A549 (cell line): ENCODE data around the gene IGFBP4. TPM values are rescaled to one million over a fixed set of nuclear protein-coding genes. Genes with fewer than 3 reads are reported as not detected.
A peak's percentile ranks its signal among the peaks of the same experiment; 100 is the strongest.

ENCODE experiments used
- ATAC-seq, 2 experiments: fragments of 200-7000 bp in 1 of 2; fragments of >200 bp in 1 of 2; cut with Nextera tagmentation in 1 of 2; cut with Tn5 transposase in 1 of 2; 3 replicates each; pipeline versions ENCODE4 v1.8.0 to v1.9.1; 2018 to 2020; ENCODE audit warnings: mild to moderate bottlenecking in 1 of 2, moderate library complexity in 1 of 2
- CTCF ChIA-PET: fragments of 300-600 bp; sonication (Branson Sonifier 250); formaldehyde crosslinking; extraction: SDS; loops from one replicate; lab custom pipeline; 2021; ENCODE audit warnings: antibody characterized with exemption, inconsistent platforms; lab: Yijun Ruan, JAX
- POLR2A ChIA-PET: fragments of 350-600 bp; formaldehyde crosslinking; extraction: SDS; loops from one replicate; lab custom pipeline; 2021; ENCODE audit warnings: antibody characterized with exemption, inconsistent platforms; lab: Yijun Ruan, JAX
- DNase-seq, 2 experiments: peaks; one replicate each; pipeline versions ENCODE4 v3.0.0 to v3.0.0-alpha.2; 2011 to 2016; ENCODE audit warnings: low read depth in 1 of 2, low spot score in 1 of 2
- FAIRE-seq: peaks from 2 replicates; lab custom pipeline; 2011; peaks lifted over from hg19 to GRCh38; lab: Jason Lieb, UNC
- H3K27ac ChIP-seq, 2 experiments: fragments of >200 bp; sonication (Bioruptor Twin); formaldehyde crosslinking; 3 replicates each; pipeline ENCODE4 v1.5.1; 2016 to 2017
- H3K4me1 ChIP-seq: fragments of >200 bp; sonication (Bioruptor Twin); formaldehyde crosslinking; 3 replicates; pipeline ENCODE4 v1.6.1; 2016
- H3K4me2 ChIP-seq: fragments of >200 bp; sonication (Bioruptor Twin); formaldehyde crosslinking; 3 replicates; pipeline ENCODE4 v1.6.1; 2016
- H3K4me3 ChIP-seq: fragments of >200 bp; sonication (Bioruptor Twin); formaldehyde crosslinking; 3 replicates; pipeline ENCODE4 v1.5.1; 2016
- H3K9me3 ChIP-seq: fragments of >200 bp; sonication (Bioruptor Twin); formaldehyde crosslinking; 3 replicates; pipeline ENCODE4 v1.6.1; 2016
- CBX8 ChIP-seq: fragments of 200-600 bp; sonication (generic); IDR thresholded peaks from 2 replicates; pipeline ENCODE4 v1.6.1; 2016
- CEBPB ChIP-seq, 2 experiments: fragments of >200 bp in 1 of 2; sonication (Bioruptor Twin) in 1 of 2; formaldehyde crosslinking in 1 of 2; IDR thresholded peaks; 2 replicates each; pipeline ENCODE4 v1.6.1; 2012 to 2016
- CHD2 ChIP-seq: fragments of 150-350 bp; IDR thresholded peaks from 2 replicates; pipeline ENCODE4 v1.6.1; 2014; ENCODE audit warnings: low read length; ENCODE audit not compliant: partially characterized antibody
- EP300 ChIP-seq, 2 experiments: fragments of >200 bp; sonication (Bioruptor Twin); formaldehyde crosslinking; IDR thresholded peaks; 2 replicates in 1 of 2; 3 replicates in 1 of 2; pipeline ENCODE4 v1.6.1; 2016 to 2017
- FOXS1 ChIP-seq: fragments of 250-450 bp; sonication (Bioruptor Pico); IDR thresholded peaks from 2 replicates; pipeline ENCODE4 v1.5.0; 2020; ENCODE audit warnings: mild to moderate bottlenecking, moderate library complexity
- HEYL ChIP-seq: fragments of 250-450 bp; sonication (Bioruptor Pico); IDR thresholded peaks from 2 replicates; pipeline ENCODE4 v1.8.0; 2021; ENCODE audit warnings: mild to moderate bottlenecking, moderate library complexity
- HOXA7 ChIP-seq: fragments of 250-450 bp; sonication (Bioruptor Pico); IDR thresholded peaks from 2 replicates; pipeline ENCODE4 v1.5.0; 2020; ENCODE audit warnings: mild to moderate bottlenecking, moderate library complexity
- HOXB13 ChIP-seq: fragments of 250-450 bp; sonication (Bioruptor Pico); IDR thresholded peaks from 2 replicates; pipeline ENCODE4 v1.5.0; 2020; ENCODE audit warnings: low read depth, mild to moderate bottlenecking, moderate library complexity
- HOXB5 ChIP-seq: fragments of 250-450 bp; sonication (Bioruptor Pico); IDR thresholded peaks from 2 replicates; pipeline ENCODE4 v1.5.0; 2020; ENCODE audit warnings: mild to moderate bottlenecking, moderate library complexity
- JUN ChIP-seq, 2 experiments: fragments of >200 bp; sonication (Bioruptor Twin); formaldehyde crosslinking; IDR thresholded peaks; 2 replicates in 1 of 2; 3 replicates in 1 of 2; pipeline ENCODE4 v1.6.1; 2016 to 2017
- KDM5A ChIP-seq: fragments of 200-600 bp; sonication (generic); IDR thresholded peaks from 2 replicates; pipeline ENCODE4 v1.6.1; 2016; ENCODE audit warnings: antibody characterized with exemption, mild to moderate bottlenecking
- MAZ ChIP-seq: fragments of 150-350 bp; IDR thresholded peaks from 2 replicates; pipeline ENCODE4 v1.6.1; 2014; ENCODE audit warnings: antibody characterized with exemption, low read depth, low read length, borderline replicate concordance
- NFE2L2 ChIP-seq: fragments of 150-350 bp; conservative IDR thresholded peaks from 2 replicates; pipeline ENCODE4 v1.6.1; 2014; ENCODE audit warnings: low read length
- NR3C1 ChIP-seq: fragments of >200 bp; sonication (Bioruptor Twin); formaldehyde crosslinking; IDR thresholded peaks from 3 replicates; pipeline ENCODE4 v1.6.1; 2017
- RARB ChIP-seq: fragments of 250-450 bp; sonication (Bioruptor Pico); IDR thresholded peaks from 2 replicates; pipeline ENCODE4 v1.8.0; 2021; ENCODE audit warnings: mild to moderate bottlenecking, moderate library complexity
- TFCP2L1 ChIP-seq: fragments of 250-450 bp; sonication (Bioruptor Pico); IDR thresholded peaks from 2 replicates; pipeline ENCODE4 v1.5.0; 2021; ENCODE audit warnings: mild to moderate bottlenecking
- ZC3H11A ChIP-seq: fragments of 450-650 bp; IDR thresholded peaks from 2 replicates; pipeline ENCODE4 v1.6.1; 2014; ENCODE audit warnings: antibody characterized with exemption, mild to moderate bottlenecking
- ZFP36 ChIP-seq: fragments of 450-650 bp; IDR thresholded peaks from 2 replicates; pipeline ENCODE4 v1.6.1; 2014; ENCODE audit warnings: borderline replicate concordance; ENCODE audit not compliant: partially characterized antibody
- WGBS: methylation state at CpG from one replicate; pipeline ENCODE4 v1.1.6; 2017; ENCODE audit errors: missing lambda C conversion rate; 5-methylcytosine and 5-hydroxymethylcytosine counted together
- polyA plus RNA-seq, 4 experiments: library from polyadenylated mRNA; depleted of rRNA in 3 of 4; stranded (reverse); fragments of >200 nt; fragmentation: RNase III in 1 of 4; extraction: RNeasy Plus Mini Kit Qiagen cat#74134 plus additional on column Dnase treatment in 1 of 4; gene quantifications; 2 replicates in 3 of 4; 3 replicates in 1 of 4; pipeline ENCODE4 v1.2.3, GENCODE V29; 2011 to 2017
- TF ChIP-seq, protein P1 (sequence below): fragments of 150-350 bp; IDR thresholded peaks from 2 replicates; pipeline ENCODE4 v1.6.1; 2014; ENCODE audit warnings: low read depth, mild to moderate bottlenecking, low read length
- TF ChIP-seq, protein P2 (sequence below): fragments of >200 bp; sonication (Bioruptor Twin); formaldehyde crosslinking; IDR thresholded peaks from 3 replicates; pipeline ENCODE4 v1.5.1; 2016
- TF ChIP-seq, protein P3 (sequence below): fragments of 250-450 bp; sonication (Bioruptor Pico); IDR thresholded peaks from 2 replicates; pipeline ENCODE4 v1.5.0; 2021; ENCODE audit warnings: mild to moderate bottlenecking, moderate library complexity, borderline replicate concordance
- TF ChIP-seq, protein P4 (sequence below): fragments of 250-450 bp; sonication (Bioruptor Pico); IDR thresholded peaks from 2 replicates; pipeline ENCODE4 v1.5.0; 2020; ENCODE audit warnings: low read depth, mild to moderate bottlenecking, moderate library complexity
- TF ChIP-seq, protein P5 (sequence below): fragments of 200-600 bp; sonication (generic); IDR thresholded peaks from 2 replicates; pipeline ENCODE4 v1.6.1; 2016; ENCODE audit warnings: antibody characterized with exemption, mild to moderate bottlenecking, moderate library complexity
- TF ChIP-seq, protein P6 (sequence below): fragments of >200 bp; sonication (Bioruptor Twin); formaldehyde crosslinking; IDR thresholded peaks from 2 replicates; pipeline ENCODE4 v1.6.1; 2016

Gene IGFBP4
- polyA plus RNA-seq, 2 of the 4 experiments (the other 2 are of a cell fraction) = 1,080 to 1,829 TPM

DNA sequence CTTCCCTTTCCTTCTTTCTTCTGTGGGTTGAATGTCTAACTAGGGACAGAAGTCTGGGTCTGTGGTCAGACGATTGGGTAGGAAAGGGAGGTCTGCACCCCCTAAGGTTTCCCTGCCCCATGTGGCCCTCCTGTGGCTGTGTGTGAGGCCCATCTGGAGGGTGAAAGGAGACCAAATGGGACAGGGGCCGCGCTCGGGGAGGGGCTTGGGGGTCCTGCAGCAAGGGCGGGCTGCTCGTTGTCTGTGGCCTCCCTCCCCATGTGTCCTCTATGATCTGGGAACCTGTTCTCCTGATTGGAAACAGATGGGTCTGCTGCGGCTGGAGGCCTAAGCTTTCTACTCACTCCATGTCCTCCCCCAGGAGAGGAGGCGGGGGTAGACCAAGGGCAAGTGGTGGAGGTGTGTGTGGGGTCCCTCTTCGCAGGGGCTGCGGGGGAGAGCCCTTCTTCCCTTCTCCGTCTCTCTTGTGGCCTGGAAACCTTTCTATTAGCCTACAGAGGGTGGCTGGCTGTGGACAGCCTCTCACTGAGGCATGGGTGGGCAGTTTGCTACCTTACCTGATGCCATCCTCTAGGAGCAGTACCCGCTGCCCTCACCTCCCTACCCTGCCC is 18.6 kb downstream of the IGFBP4 start (continued):
- TF ChIP-seq RARB (CRISPR knock-in tag) (peak; percentile 21), CHD2 (no peak)
- TF ChIP-seq, protein P1, sequence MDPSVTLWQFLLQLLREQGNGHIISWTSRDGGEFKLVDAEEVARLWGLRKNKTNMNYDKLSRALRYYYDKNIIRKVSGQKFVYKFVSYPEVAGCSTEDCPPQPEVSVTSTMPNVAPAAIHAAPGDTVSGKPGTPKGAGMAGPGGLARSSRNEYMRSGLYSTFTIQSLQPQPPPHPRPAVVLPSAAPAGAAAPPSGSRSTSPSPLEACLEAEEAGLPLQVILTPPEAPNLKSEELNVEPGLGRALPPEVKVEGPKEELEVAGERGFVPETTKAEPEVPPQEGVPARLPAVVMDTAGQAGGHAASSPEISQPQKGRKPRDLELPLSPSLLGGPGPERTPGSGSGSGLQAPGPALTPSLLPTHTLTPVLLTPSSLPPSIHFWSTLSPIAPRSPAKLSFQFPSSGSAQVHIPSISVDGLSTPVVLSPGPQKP = no peak

DNA sequence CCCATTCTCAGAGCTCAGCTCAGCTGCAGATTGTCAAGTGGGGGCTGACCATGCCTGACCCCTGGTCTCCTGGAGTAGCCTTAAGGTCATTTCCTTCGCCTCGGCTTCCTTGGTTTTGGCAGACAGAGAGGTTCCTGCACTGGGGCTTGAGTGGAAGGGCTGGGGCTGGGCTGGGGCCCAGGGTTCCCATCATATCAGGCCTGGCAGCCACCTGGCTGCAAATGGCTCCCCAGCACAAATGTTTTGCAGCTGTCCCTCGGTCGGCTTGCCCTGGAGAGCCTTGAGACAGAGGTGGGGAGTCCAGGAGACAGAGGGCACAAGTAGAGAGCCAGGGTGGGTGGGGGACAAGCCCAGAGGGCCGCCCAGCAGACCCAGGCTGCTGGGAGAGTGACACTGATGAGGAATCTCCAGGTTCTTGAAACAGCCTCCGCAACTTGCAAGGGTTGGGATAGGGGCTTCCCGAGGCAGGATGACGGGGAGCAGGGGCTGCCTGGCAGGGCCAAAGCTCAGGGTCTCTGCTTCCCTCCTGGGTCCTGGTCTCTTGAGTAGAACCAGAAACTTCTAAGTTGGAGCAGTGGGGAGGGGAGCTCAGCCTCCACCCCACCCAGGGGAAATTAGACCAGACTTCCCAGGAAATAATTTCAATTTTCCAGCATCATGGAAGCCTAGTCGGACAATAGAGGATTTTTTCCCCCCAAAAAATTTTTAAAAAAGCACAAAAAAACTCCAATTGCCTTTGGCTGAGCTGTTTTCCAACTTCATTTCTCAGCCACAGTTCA is 19.3 kb downstream of the IGFBP4 start:
- DNase-seq (peak in 1 of 2 experiments; percentile 60), ATAC-seq (peak; percentile 0 to 2; a peak in 4 of 6 replicates), FAIRE-seq (no peak)
- whole genome bisulfite sequencing = 66% methylated on average over 7 of the region's 9 CpGs
- peak overlapping the region; percentile 62 for H3K4me2 ChIP-seq
- H3K4me1 ChIP-seq = peaks cover 65% of the 10 kb centered on the region
- POLR2A ChIA-PET = interaction anchor here (0.5 to 12.0 kb wide), 15 partner anchors 10 to 349 kb away, joined by 3 to 177 read pairs (median 6); no protein-coding TSS in a partner anchor
- peak overlapping the region; percentile 71 to 90 for H3K27ac ChIP-seq
- no peaks in the 10 kb centered on the region for H3K9me3 ChIP-seq
- H3K4me3 ChIP-seq = no peak overlapping the region
- CTCF ChIA-PET = interaction anchor here (0.8 to 37.5 kb wide), 8 partner anchors 8 to 97 kb away, joined by 3 to 822 read pairs (median 16); partner anchors contain the start of gene IGFBP4
- TF ChIP-seq FOXS1 (CRISPR knock-in tag) (no peak), CBX8 (no peak), NR3C1 (no peak), HOXB5 (CRISPR knock-in tag) (0 out of 2 replicates have a peak, but pooled peaks have one; percentile 51), JUN (IDR thresholded peaks at IDR 0.05) (peak; percentile 5 to 42; a peak in 3 of 5 replicates), RARB (CRISPR knock-in tag) (no peak; the same call in 1 of the 2 replicates), ZC3H11A (no peak), TFCP2L1 (CRISPR knock-in tag) (peak; percentile 18; the same call in 1 of the 2 replicates), HOXA7 (CRISPR knock-in tag) (0 out of 2 replicates have a peak, but pooled peaks have one; percentile 5), HEYL (no peak), KDM5A (no peak), NFE2L2 (no peak), HOXB13 (CRISPR knock-in tag) (0 out of 2 replicates have a peak, but pooled peaks have one; percentile 27), MAZ (0 out of 2 replicates have a peak, but pooled peaks have one; percentile 53), CEBPB (IDR thresholded peaks at IDR 0.05) (peak in 1 of 2 experiments; percentile 3; a peak in 1 of 4 replicates), ZFP36 (no peak), EP300 (IDR thresholded peaks at IDR 0.05) (no peak)
- TF ChIP-seq, protein P2, sequence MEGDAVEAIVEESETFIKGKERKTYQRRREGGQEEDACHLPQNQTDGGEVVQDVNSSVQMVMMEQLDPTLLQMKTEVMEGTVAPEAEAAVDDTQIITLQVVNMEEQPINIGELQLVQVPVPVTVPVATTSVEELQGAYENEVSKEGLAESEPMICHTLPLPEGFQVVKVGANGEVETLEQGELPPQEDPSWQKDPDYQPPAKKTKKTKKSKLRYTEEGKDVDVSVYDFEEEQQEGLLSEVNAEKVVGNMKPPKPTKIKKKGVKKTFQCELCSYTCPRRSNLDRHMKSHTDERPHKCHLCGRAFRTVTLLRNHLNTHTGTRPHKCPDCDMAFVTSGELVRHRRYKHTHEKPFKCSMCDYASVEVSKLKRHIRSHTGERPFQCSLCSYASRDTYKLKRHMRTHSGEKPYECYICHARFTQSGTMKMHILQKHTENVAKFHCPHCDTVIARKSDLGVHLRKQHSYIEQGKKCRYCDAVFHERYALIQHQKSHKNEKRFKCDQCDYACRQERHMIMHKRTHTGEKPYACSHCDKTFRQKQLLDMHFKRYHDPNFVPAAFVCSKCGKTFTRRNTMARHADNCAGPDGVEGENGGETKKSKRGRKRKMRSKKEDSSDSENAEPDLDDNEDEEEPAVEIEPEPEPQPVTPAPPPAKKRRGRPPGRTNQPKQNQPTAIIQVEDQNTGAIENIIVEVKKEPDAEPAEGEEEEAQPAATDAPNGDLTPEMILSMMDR = no peak
- TF ChIP-seq, protein P3, sequence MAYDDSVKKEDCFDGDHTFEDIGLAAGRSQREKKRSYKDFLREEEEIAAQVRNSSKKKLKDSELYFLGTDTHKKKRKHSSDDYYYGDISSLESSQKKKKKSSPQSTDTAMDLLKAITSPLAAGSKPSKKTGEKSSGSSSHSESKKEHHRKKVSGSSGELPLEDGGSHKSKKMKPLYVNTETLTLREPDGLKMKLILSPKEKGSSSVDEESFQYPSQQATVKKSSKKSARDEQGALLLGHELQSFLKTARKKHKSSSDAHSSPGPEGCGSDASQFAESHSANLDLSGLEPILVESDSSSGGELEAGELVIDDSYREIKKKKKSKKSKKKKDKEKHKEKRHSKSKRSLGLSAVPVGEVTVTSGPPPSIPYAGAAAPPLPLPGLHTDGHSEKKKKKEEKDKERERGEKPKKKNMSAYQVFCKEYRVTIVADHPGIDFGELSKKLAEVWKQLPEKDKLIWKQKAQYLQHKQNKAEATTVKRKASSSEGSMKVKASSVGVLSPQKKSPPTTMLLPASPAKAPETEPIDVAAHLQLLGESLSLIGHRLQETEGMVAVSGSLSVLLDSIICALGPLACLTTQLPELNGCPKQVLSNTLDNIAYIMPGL (CRISPR knock-in tag) = no peak
- TF ChIP-seq, protein P1 = no peak
- TF ChIP-seq, protein P4, sequence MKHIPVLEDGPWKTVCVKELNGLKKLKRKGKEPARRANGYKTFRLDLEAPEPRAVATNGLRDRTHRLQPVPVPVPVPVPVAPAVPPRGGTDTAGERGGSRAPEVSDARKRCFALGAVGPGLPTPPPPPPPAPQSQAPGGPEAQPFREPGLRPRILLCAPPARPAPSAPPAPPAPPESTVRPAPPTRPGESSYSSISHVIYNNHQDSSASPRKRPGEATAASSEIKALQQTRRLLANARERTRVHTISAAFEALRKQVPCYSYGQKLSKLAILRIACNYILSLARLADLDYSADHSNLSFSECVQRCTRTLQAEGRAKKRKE (CRISPR knock-in tag) = no peak
- TF ChIP-seq, protein P5, sequence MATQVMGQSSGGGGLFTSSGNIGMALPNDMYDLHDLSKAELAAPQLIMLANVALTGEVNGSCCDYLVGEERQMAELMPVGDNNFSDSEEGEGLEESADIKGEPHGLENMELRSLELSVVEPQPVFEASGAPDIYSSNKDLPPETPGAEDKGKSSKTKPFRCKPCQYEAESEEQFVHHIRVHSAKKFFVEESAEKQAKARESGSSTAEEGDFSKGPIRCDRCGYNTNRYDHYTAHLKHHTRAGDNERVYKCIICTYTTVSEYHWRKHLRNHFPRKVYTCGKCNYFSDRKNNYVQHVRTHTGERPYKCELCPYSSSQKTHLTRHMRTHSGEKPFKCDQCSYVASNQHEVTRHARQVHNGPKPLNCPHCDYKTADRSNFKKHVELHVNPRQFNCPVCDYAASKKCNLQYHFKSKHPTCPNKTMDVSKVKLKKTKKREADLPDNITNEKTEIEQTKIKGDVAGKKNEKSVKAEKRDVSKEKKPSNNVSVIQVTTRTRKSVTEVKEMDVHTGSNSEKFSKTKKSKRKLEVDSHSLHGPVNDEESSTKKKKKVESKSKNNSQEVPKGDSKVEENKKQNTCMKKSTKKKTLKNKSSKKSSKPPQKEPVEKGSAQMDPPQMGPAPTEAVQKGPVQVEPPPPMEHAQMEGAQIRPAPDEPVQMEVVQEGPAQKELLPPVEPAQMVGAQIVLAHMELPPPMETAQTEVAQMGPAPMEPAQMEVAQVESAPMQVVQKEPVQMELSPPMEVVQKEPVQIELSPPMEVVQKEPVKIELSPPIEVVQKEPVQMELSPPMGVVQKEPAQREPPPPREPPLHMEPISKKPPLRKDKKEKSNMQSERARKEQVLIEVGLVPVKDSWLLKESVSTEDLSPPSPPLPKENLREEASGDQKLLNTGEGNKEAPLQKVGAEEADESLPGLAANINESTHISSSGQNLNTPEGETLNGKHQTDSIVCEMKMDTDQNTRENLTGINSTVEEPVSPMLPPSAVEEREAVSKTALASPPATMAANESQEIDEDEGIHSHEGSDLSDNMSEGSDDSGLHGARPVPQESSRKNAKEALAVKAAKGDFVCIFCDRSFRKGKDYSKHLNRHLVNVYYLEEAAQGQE = 0 out of 2 replicates have a peak, but pooled peaks have one; percentile 4
- TF ChIP-seq, protein P6, sequence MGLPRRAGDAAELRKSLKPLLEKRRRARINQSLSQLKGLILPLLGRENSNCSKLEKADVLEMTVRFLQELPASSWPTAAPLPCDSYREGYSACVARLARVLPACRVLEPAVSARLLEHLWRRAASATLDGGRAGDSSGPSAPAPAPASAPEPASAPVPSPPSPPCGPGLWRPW = no peak
